ENCODE data around the gene LRRC40. TPM values are rescaled to one million over a fixed set of nuclear protein-coding genes. Genes with fewer than 3 reads are reported as not detected.

LRRC40 gene
- total and polyA plus RNA-seq, 3 donors from 2014 or later = 10.1 to 22.1 (median 18.2) TPM

DNA sequence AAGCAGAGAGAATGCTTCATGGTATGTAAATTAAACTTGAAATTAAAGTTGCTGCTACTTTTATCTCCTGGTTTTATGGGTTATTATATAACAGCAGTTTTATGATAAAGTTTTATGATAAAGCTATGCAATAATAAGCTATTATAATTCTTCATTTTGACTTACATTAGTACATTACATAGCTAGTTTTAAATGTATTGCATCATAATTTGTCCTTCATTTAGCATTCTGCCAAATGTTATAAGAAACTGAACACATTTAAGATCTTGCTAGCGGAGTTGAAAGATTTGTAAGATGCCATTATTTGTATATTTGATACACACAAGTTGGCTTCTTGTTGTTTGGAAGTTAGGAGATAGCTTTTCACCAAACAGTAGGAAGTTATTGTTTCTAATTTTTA, 101.6 kb downstream of the LRRC40 start:
- H3K36me3 ChIP-seq (ENCODE audit: low read depth, missing control alignments) = no peaks in the 10 kb centered on the region
- DNase-seq = no peak
- H3K4me3 ChIP-seq = no peak overlapping the region
- no peaks in the 10 kb centered on the region for H3K4me1 ChIP-seq
- intact Hi-C loops (cut with DNase I; ENCODE audit: low total_unique reads) = no loop called here
- H3K27ac ChIP-seq = no peak overlapping the region
- no peaks in the 10 kb centered on the region for H3K27me3 ChIP-seq
- 82 to 85% methylated on average over 1 of the region's 1 CpG for WGBS, 2 donors
- no peak for TF ChIP-seq POLR2A (IDR thresholded peaks at IDR 0.05)
- TF ChIP-seq CTCF (IDR thresholded peaks at IDR 0.05) = no peak
- H3K9me3 ChIP-seq = no peaks in the 10 kb centered on the region

DNA sequence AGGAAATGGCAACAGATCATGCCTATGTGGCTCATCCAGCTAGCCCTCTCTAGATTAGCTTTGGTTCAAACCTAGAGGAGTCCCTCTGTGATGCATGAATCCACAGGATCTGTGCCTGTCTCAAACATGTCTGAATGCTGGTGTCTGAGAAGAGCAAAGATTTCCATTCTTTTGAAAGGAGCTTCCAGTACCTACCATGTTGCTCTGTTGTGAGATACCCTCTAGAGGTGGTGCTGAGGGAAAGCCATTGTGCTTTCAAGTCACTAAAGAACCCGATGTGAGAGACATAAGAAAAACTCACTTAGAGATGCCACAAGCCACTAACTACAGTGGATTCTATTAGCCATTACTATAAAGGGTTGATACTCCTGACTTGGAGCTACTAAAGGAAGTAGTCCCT, 103.6 kb downstream of the LRRC40 start:
- Histone ChIP-seq H3K9me3 (no peaks in the 10 kb centered on the region), H3K27ac (no peak overlapping the region), H3K4me1 (no peaks in the 10 kb centered on the region), H3K27me3 (no peaks in the 10 kb centered on the region), H3K36me3 (ENCODE audit: low read depth, missing control alignments) (no peaks in the 10 kb centered on the region), H3K4me3 (no peak overlapping the region)
- 79 to 91% methylated on average over 1 of the region's 1 CpG for WGBS, 2 donors
- TF ChIP-seq POLR2A (IDR thresholded peaks at IDR 0.05) (no peak), CTCF (IDR thresholded peaks at IDR 0.05) (no peak)
- no peak for DNase-seq
- intact Hi-C loops (cut with DNase I; ENCODE audit: low total_unique reads) = no loop called here

DNA sequence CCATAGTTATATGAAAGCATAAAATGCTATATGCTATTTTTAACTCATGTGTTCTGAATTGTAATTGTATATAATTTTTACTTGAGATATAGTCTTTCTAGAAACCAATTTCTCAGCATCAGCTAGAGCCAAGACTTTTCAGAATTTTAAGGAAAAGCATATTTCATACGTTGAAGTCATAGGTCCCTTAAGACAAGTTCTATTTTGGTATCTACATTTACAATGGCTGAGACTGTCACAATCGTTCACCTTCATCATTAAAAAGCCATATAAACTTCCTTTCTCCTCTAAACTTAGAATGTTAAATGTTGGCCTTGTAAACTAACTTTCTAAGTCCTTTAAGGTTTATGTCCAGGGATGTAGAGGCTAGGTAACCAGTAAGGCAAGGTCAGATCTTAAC, 104.1 kb downstream of the LRRC40 start:
- WGBS, 2 donors = 86% methylated on average over 2 of the region's 2 CpGs
- Histone ChIP-seq H3K27ac (no peak overlapping the region), H3K4me3 (no peak overlapping the region), H3K27me3 (no peaks in the 10 kb centered on the region), H3K4me1 (no peaks in the 10 kb centered on the region), H3K9me3 (no peaks in the 10 kb centered on the region), H3K36me3 (ENCODE audit: low read depth, missing control alignments) (no peaks in the 10 kb centered on the region)
- intact Hi-C loops (cut with DNase I; ENCODE audit: low total_unique reads) = no loop called here
- TF ChIP-seq POLR2A (IDR thresholded peaks at IDR 0.05) (no peak), CTCF (IDR thresholded peaks at IDR 0.05) (no peak)
- DNase-seq = no peak

Small RNA genes lying within 50 kb of the gene (small RNA-seq; reads per million reads assigned to genes)
- 0 reads per million in 2 donors for gene RN7SL242P

Other genes with a start within 250 kb of the LRRC40 start
- gene SRSF11, start 15.8 kb upstream of the LRRC40 start, total RNA-seq = 100 to 1,000 TPM; 223 to 262 TPM
- 134 TPM for gene SRSF11, start 15.8 kb upstream of the LRRC40 start, polyA plus RNA-seq (ENCODE audit: insufficient read depth, low read depth, low replicate concordance)
- 10 to 100 TPM; 18.7 to 21.7 TPM for gene ANKRD13C, start 149.1 kb upstream of the LRRC40 start, total RNA-seq
- 8.0 TPM for gene ANKRD13C, start 149.1 kb upstream of the LRRC40 start, polyA plus RNA-seq (ENCODE audit: insufficient read depth, low read depth, low replicate concordance)
- gene CTH, start 205.7 kb upstream of the LRRC40 start, total RNA-seq = 10 to 100 TPM in 1 of 2 donors, 1 to 10 TPM in 1; 10.0 to 14.0 TPM
- 8.9 TPM for gene CTH, start 205.7 kb upstream of the LRRC40 start, polyA plus RNA-seq (ENCODE audit: insufficient read depth, low read depth, low replicate concordance)

Measured in testis (tissue), 3 donors.